ENCODE results near the gene MFAP5. TPM values are rescaled to one million over a fixed set of nuclear protein-coding genes. Genes with fewer than 3 reads are reported as not detected.

Gene MFAP5
- total and polyA plus RNA-seq, 2 donors (not counting 3 experiments of a cell fraction or from before 2014, with no cell fraction given) = 0.39 TPM; not detected in 1

- Histone ChIP-seq H4K20me1 (replicated peaks; ENCODE audit: control insufficient read depth, extremely low read depth, insufficient read depth, low read length) (peaks cover 12% of the 10 kb centered on the region), H3K79me2 (ENCODE audit: control insufficient read depth, insufficient read depth, low read length) (peaks cover 55% of the 10 kb centered on the region), H3K27ac (ENCODE audit: insufficient read depth, low read depth, low read length) (no peak overlapping the region), H3K4me1 (ENCODE audit: control insufficient read depth, extremely low read depth, insufficient read depth, low read length) (peaks cover 21% of the 10 kb centered on the region), H3K27me3 (ENCODE audit: control insufficient read depth in 2 of 2, insufficient read depth in 2 of 2, low read length in 2 of 2) (no peaks in the 10 kb centered on the region), H3K4me2 (ENCODE audit: insufficient read depth, low read length) (no peak overlapping the region), H3K9me3 (replicated peaks; ENCODE audit: control insufficient read depth, insufficient read depth, low read length) (no peaks in the 10 kb centered on the region), H3K9me1 (replicated peaks; ENCODE audit: control insufficient read depth, extremely low read depth, insufficient read depth, low read length) (no peaks in the 10 kb centered on the region), H2AFZ (ENCODE audit: low read depth, low read length) (no peak overlapping the region), H3K9ac (replicated peaks; ENCODE audit: extremely low read depth, insufficient read depth, low read length) (no peak overlapping the region), H3K4me3 (replicated peaks in 1 of 3; ENCODE audit: insufficient read depth in 1 of 3, low read depth in 1 of 3, low read length in 3 of 3) (no peak overlapping the region), H3K36me3 (ENCODE audit: control insufficient read depth in 2 of 2, extremely low read depth in 1 of 2, insufficient read depth in 2 of 2, low read length in 2 of 2) (no peaks in the 10 kb centered on the region)
- no peak for DNase-seq (ENCODE audit: low read depth, low spot score)
- ChIA-PET CTCF (interaction anchor here (1.1 to 2.6 kb wide), 6 partner anchors 20 to 249 kb away, joined by 3 to 12 read pairs (median 4); partner anchors contain the start of gene M6PR), POLR2A (interaction anchor here (0.7 kb wide), 1 partner anchor 463 kb away, joined by 4 read pairs; no protein-coding TSS in a partner anchor)
- intact Hi-C loops (cut with micrococcal nuclease) (no loop called here), dilution Hi-C loops (cut with MboI; ENCODE audit: extremely low pct_ligation_motif_present, low sequenced_read_pairs) (no loop called here)
- no peak for FAIRE-seq
- no peak for TF ChIP-seq EZH2 (IDR thresholded peaks at IDR 0.05; ENCODE audit: borderline replicate concordance, low read depth, low read length, severe bottlenecking)
- no peak for TF ChIP-seq CTCF (IDR thresholded peaks at IDR 0.05; ENCODE audit: extremely low read depth in 1 of 2, insufficient read depth in 1 of 2, low read depth in 1 of 2, low read length in 2 of 2)
- TF ChIP-seq FOS (IDR thresholded peaks at IDR 0.05; ENCODE audit: borderline replicate concordance, insufficient read depth, low read length) = no peak
- no peak for TF ChIP-seq POLR2A (IDR thresholded peaks at IDR 0.05; ENCODE audit: low read depth, low read length)
- no peak for TF ChIP-seq MAX (IDR thresholded peaks at IDR 0.05; ENCODE audit: insufficient read depth, insufficient read length)
- TF ChIP-seq JUN (IDR thresholded peaks at IDR 0.05; ENCODE audit: borderline replicate concordance, insufficient read depth, insufficient read length, low read depth) = no peak
- no peak for TF ChIP-seq GATA2 (IDR thresholded peaks at IDR 0.05; ENCODE audit: insufficient read depth, insufficient read length, low read depth, low read length)
- no peak for TF ChIP-seq POLR2AphosphoS5 (IDR thresholded peaks at IDR 0.05; ENCODE audit: insufficient read depth, low read depth, low read length)
- TF ChIP-seq MYC (IDR thresholded peaks at IDR 0.05; ENCODE audit: low read depth, low read length) = no peak
- no TSS peak for BruUV-seq (replicated peaks)
These were observed 38.5 kb upstream of the MFAP5 start for GRCh38 chr12:8701046-8701660.

All from endothelial cell of umbilical vein (primary cell).